Body of pancreas (tissue), 4 donors: ENCODE results near the gene MUSK. TPM values are rescaled to one million over a fixed set of nuclear protein-coding genes. Genes with fewer than 3 reads are reported as not detected.

Experiments used
- ATAC-seq: fragments of 150-250 bp; one replicate; pipeline ENCODE4 v1.9.1; 2016
- DNase-seq, 4 donors: peaks; one replicate each; pipeline ENCODE4 v3.0.0-alpha.2; 2019
- H3K27ac ChIP-seq, 4 donors: fragments of 200-600 bp; sonication (generic); 1 replicate in 3 of 4; 2 replicates in 1 of 4; pipeline versions ENCODE4 v1.5.1 to v1.6.1; 2016 to 2019; ENCODE audit warnings: mild to moderate bottlenecking in 1 of 4, mixed read lengths in 1 of 4, moderate library complexity in 1 of 4
- H3K27me3 ChIP-seq, 2 donors: fragments of 200-600 bp; sonication (generic); one replicate each; pipeline ENCODE4 v1.6.0; 2016; ENCODE audit warnings: mild to moderate bottlenecking in 1 of 2
- H3K36me3 ChIP-seq, 2 donors: fragments of 200-600 bp; sonication (generic); replicated peaks in 1 of 2; 2 replicates each; pipeline ENCODE4 v1.5.1; 2016; ENCODE audit warnings: low read depth in 2 of 2; ENCODE audit not compliant: insufficient read depth in 1 of 2
- H3K4me1 ChIP-seq: fragments of 200-600 bp; sonication (generic); one replicate; pipeline ENCODE4 v1.6.0; 2016
- H3K4me3 ChIP-seq, 2 donors: fragments of 200-600 bp; sonication (generic); 1 replicate in 1 of 2; 2 replicates in 1 of 2; pipeline ENCODE4 v1.5.1; 2016 to 2019
- H3K9me3 ChIP-seq, 3 donors: fragments of 200-600 bp; sonication (generic); 1 replicate in 2 of 3; 2 replicates in 1 of 3; pipeline ENCODE4 v1.5.1; 2016
- POLR2A ChIP-seq, 3 donors: fragments of 450-650 bp; IDR thresholded peaks; one replicate each; pipeline ENCODE4 v1.6.1; 2016; ENCODE audit warnings: antibody characterized with exemption in 3 of 3, mild to moderate bottlenecking in 2 of 3
- WGBS, 2 donors: methylation state at CpG; one replicate each; pipeline ENCODE4 v1.1.5; 2017; 5-methylcytosine and 5-hydroxymethylcytosine counted together
- intact Hi-C: fragments of 100-400 bp; cut with DNase I; formaldehyde crosslinking; loops from one replicate; pipeline ENCODE4 v1.15.1; 2023
- total RNA-seq, 2 donors: library from RNA; depleted of rRNA; stranded (reverse); fragments of >200 nt; gene quantifications; one replicate each; pipeline ENCODE4 v1.1.0, GENCODE V29; 2016
- TF ChIP-seq, protein P1 (sequence below), 7 experiments: fragments of 450-650 bp in 4 of 7; fragments of 200-600 bp in 3 of 7; sonication (generic) in 3 of 7; IDR thresholded peaks; one replicate each; pipeline ENCODE4 v1.5.1; 2016 to 2019; ENCODE audit warnings: antibody characterized with exemption in 7 of 7

MUSK gene
- total RNA-seq, 2 donors from 2014 or later, result not detected

DNA sequence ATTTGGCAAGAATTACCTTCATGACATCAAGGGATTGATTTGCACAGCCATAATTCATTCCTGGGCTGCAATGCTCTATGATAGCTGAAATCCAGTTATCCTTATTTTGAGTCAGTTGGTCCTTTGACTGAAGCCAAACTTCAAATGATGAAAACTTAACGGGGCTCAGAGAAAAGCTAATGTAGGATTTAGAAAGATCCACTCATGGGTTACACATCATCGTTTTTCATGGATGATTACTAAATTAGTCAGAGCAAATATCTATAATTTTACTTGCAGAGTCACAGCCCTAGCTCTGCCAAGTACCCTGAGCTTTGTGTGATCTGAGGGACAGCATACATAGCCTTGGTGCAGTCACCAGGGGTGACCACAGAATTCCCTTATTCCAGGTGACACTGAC, 27.3 kb upstream of the MUSK start:
- DNase-seq (no peak), ATAC-seq (no peak)
- Histone ChIP-seq H3K9me3 (peaks cover 0 to 4% (median 0%) of the 10 kb centered on the region in 3 donors), H3K4me1 (no peaks in the 10 kb centered on the region), H3K27me3 (no peaks in the 10 kb centered on the region), H3K27ac (no peak overlapping the region), H3K4me3 (no peak overlapping the region), H3K36me3 (no peaks in the 10 kb centered on the region)
- TF ChIP-seq, protein P1, sequence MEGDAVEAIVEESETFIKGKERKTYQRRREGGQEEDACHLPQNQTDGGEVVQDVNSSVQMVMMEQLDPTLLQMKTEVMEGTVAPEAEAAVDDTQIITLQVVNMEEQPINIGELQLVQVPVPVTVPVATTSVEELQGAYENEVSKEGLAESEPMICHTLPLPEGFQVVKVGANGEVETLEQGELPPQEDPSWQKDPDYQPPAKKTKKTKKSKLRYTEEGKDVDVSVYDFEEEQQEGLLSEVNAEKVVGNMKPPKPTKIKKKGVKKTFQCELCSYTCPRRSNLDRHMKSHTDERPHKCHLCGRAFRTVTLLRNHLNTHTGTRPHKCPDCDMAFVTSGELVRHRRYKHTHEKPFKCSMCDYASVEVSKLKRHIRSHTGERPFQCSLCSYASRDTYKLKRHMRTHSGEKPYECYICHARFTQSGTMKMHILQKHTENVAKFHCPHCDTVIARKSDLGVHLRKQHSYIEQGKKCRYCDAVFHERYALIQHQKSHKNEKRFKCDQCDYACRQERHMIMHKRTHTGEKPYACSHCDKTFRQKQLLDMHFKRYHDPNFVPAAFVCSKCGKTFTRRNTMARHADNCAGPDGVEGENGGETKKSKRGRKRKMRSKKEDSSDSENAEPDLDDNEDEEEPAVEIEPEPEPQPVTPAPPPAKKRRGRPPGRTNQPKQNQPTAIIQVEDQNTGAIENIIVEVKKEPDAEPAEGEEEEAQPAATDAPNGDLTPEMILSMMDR (IDR thresholded peaks at IDR 0.05), result no peak
- no peak for TF ChIP-seq POLR2A (IDR thresholded peaks at IDR 0.05)
- intact Hi-C loops, result no loop called here
- 57 to 60% methylated on average over 2 of the region's 2 CpGs for WGBS, 2 donors

DNA sequence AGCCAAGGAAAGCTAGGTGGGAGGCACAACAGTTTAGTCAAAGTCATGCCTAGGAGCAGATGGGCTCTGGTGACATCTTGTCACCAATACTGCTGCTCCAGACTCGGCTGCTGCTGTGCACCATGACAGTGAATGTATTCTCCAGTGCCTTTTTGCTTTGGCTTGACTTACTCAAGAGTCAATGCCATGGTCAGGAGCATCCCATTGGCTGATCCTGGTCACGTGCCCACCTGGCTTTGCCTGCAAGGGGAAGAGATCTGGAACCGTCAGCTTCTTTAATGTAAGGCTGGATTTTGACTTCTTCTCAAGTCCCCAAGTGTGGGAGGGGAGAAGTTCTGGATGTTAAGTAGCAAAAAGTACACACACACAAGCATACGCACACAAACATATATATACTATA, 19.9 kb upstream of the MUSK start:
- Histone ChIP-seq H3K27ac (no peak overlapping the region), H3K36me3 (no peaks in the 10 kb centered on the region), H3K27me3 (no peaks in the 10 kb centered on the region), H3K4me3 (no peak overlapping the region), H3K4me1 (no peaks in the 10 kb centered on the region), H3K9me3 (no peaks in the 10 kb centered on the region)
- TF ChIP-seq, protein P1 (IDR thresholded peaks at IDR 0.05), result no peak
- TF ChIP-seq POLR2A (IDR thresholded peaks at IDR 0.05), result no peak
- DNase-seq (no peak), ATAC-seq (no peak)
- intact Hi-C loops, result no loop called here
- WGBS, 2 donors, result 76 to 91% methylated on average over 4 of the region's 4 CpGs

DNA sequence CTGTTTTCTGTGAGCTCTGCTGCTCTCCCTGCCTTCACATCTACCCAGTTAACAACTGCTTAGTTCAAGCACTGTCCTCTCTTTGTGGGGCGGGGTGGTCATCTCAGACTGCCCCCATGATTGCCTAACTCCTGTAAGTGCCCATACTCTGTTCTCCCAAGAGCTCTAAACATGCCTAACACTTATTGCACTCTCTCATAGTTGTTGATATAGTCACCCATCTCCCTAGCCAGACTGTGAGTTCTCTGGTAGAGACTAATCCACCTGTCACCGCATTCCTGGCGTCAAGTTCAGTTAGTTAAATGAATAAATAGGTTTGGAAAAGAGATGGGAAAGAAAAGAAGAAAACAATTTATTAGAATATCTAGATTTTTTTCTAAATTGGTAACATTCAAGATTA, 18.3 kb upstream of the MUSK start:
- H3K4me1 ChIP-seq, result no peaks in the 10 kb centered on the region
- ATAC-seq (no peak), DNase-seq (no peak)
- H3K27ac ChIP-seq, result no peak overlapping the region
- no peak overlapping the region for H3K4me3 ChIP-seq
- H3K9me3 ChIP-seq, result no peaks in the 10 kb centered on the region
- TF ChIP-seq, protein P1 (IDR thresholded peaks at IDR 0.05), result no peak
- TF ChIP-seq POLR2A (IDR thresholded peaks at IDR 0.05), result no peak
- intact Hi-C loops, result no loop called here
- no peaks in the 10 kb centered on the region for H3K27me3 ChIP-seq
- no peaks in the 10 kb centered on the region for H3K36me3 ChIP-seq
- 83 to 85% methylated on average over 3 of the region's 3 CpGs for WGBS, 2 donors

DNA sequence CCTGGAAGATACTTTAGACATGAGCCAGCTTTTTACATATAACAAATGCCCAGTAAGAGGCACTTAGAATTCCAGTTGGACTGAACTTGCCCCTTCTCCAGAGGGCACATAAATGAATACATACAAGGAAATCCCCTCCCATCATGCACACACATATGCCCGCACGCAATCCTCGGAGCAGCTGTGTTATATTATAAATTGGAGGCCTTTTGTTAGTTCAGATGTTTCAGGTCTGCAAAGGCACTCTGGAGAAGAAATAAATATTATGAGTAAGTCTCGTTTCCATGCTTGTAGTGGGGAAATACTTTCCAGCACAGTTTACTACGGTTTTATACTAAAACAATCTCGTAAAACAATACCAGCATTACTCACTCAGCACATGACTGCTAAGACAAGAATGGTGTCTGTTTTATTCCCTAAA, 17.6 kb upstream of the MUSK start:
- H3K9me3 ChIP-seq, result no peaks in the 10 kb centered on the region
- H3K27ac ChIP-seq, result no peak overlapping the region
- DNase-seq (no peak), ATAC-seq (no peak)
- TF ChIP-seq POLR2A (IDR thresholded peaks at IDR 0.05), result no peak
- TF ChIP-seq, protein P1 (IDR thresholded peaks at IDR 0.05), result no peak
- H3K36me3 ChIP-seq, result no peaks in the 10 kb centered on the region
- no peaks in the 10 kb centered on the region for H3K27me3 ChIP-seq
- WGBS, 2 donors, result 74 to 79% methylated on average over 6 of the region's 6 CpGs
- H3K4me1 ChIP-seq, result no peaks in the 10 kb centered on the region
- no peak overlapping the region for H3K4me3 ChIP-seq
- intact Hi-C loops, result no loop called here

DNA sequence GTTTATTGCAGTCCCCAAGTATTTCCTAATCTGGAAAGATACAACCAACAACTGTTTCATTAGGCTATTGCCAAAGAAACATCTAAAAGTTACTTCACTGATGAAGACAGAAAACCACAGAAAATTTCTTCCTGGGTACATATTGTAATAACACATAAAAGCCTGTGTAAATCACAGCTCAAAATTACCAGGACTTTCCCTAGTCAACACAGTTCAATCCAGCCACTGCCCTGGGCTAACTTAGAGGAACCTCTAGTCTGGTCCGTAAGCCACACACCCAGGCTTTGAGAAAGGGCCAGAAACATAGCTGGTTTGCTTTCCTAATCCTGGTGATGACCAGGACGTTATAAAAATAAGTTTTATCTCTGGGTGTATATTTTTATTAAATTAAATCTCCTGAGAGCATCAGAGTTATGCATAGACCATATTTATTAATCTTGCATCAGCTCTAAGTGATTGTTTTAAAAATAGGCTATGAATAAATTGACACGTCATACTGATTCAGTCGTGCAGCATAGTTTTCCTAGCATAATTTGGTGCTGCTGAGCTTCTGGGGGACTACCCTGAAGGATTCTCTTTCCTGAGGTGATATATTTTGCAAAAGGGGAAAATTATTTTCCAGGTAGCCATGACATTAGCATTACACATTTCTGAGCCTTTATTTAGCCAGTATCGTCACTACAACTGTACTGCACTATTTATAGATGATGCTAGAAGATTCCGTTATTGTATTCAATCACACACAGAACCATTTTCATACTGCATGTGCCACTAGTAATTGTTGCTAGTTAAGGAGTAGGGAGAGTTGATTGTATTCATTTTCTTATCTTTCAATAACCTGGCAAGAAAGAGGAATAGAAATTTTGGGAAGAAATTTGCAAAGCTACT, 12.6 kb upstream of the MUSK start:
- H3K4me3 ChIP-seq, result no peak overlapping the region
- intact Hi-C loops, result no loop called here
- WGBS, 2 donors, result 69 to 74% methylated on average over 6 of the region's 6 CpGs
- H3K36me3 ChIP-seq, result no peaks in the 10 kb centered on the region
- TF ChIP-seq, protein P1 (IDR thresholded peaks at IDR 0.05), result no peak
- TF ChIP-seq POLR2A (IDR thresholded peaks at IDR 0.05), result no peak
- H3K9me3 ChIP-seq, result no peaks in the 10 kb centered on the region
- peak; percentile 73 for ATAC-seq
- DNase-seq, result peak in 1 of 4 donors; percentile 19
- no peaks in the 10 kb centered on the region for H3K4me1 ChIP-seq
- no peaks in the 10 kb centered on the region for H3K27me3 ChIP-seq
- H3K27ac ChIP-seq, result no peak overlapping the region
